Subcutaneous abdominal adipose tissue (tissue), 5 donors: ENCODE measurements around the gene SFTPB.
"Not testable (repeated sequence)": the region's sequence is repeated elsewhere in the genome, so short reads cannot be mapped to it uniquely, and the experiment has no call there.

Source experiments
- H3K27ac ChIP-seq: one replicate; pipeline ENCODE4 v1.7.0; 2013; ENCODE audit warnings: low read depth, mild to moderate bottlenecking, inconsistent platforms, low read length, moderate library complexity
- H3K27me3 ChIP-seq, 5 donors: one replicate each; pipeline ENCODE4 v1.7.0; 2013; ENCODE audit warnings: low read length in 5 of 5, inconsistent platforms in 1 of 5; ENCODE audit not compliant: control insufficient read depth in 5 of 5, insufficient read depth in 4 of 5
- H3K36me3 ChIP-seq, 5 donors: one replicate each; pipeline ENCODE4 v1.7.0; 2013; ENCODE audit warnings: low read length in 5 of 5; ENCODE audit not compliant: control insufficient read depth in 5 of 5, insufficient read depth in 5 of 5
- H3K4me1 ChIP-seq, 5 donors: one replicate each; pipeline ENCODE4 v1.7.0; 2013; ENCODE audit warnings: low read length in 5 of 5, mild to moderate bottlenecking in 3 of 5, moderate library complexity in 1 of 5; ENCODE audit not compliant: control insufficient read depth in 5 of 5, insufficient read depth in 5 of 5
- H3K4me3 ChIP-seq, 5 donors: one replicate each; pipeline ENCODE4 v1.7.0; 2013; ENCODE audit warnings: low read length in 5 of 5, low read depth in 1 of 5
- H3K9ac ChIP-seq, 5 donors: one replicate each; pipeline ENCODE4 v1.7.0; 2013; ENCODE audit warnings: low read length in 5 of 5, mild to moderate bottlenecking in 4 of 5, moderate library complexity in 3 of 5
- H3K9me3 ChIP-seq, 5 donors: one replicate each; pipeline ENCODE4 v1.7.0; 2013; ENCODE audit warnings: low read length in 5 of 5; ENCODE audit not compliant: control insufficient read depth in 5 of 5
- donor health status: healthy.
- donor health status: healthy.
- donor health status: healthy.
- donor health status: healthy.
- donor health status: healthy.

SFTPB gene

DNA sequence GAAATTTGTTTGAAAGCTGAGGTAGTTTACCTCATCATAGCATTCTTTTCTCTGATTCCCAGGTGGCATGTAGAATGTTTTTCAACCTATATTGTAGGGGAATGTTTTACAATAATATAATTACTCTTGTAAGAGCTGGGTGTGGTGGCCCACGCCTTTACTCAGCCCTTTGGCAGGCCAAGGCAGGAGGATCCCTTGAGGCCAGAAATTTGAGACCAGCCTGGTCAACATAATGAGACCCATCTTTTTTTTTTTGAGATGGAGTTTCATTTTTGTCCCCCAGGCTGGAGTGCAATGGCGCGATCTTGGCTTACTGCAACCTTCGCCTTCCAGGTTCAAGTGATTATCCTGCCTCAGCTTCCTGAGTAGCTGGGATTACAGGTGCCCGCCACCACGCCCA lies 48.4 kb downstream of the SFTPB start:
- Histone ChIP-seq H3K4me1 (peaks cover 6 to 23% (median 17%) of the 10 kb centered on the region in 5 donors), H3K27ac (no peak overlapping the region), H3K9ac (no peak overlapping the region), H3K4me3 (no peak overlapping the region), H3K27me3 (no peaks in the 10 kb centered on the region), H3K36me3 (peaks cover 21 to 50% (median 40%) of the 10 kb centered on the region in 5 donors), H3K9me3 (no peaks in the 10 kb centered on the region)

GRCh38 chr2:85617723-85618122 lies 50.3 kb downstream of the SFTPB start:
- not testable (repeated sequence) for H3K27ac ChIP-seq, H3K27me3 ChIP-seq, H3K9me3 ChIP-seq
- H3K36me3 ChIP-seq, result peaks cover 18 to 34% (median 23%) of the 10 kb centered on the region in 5 donors
- H3K4me3 ChIP-seq, result peak overlapping the region in 2 of 5 donors; percentile 81 to 90
- H3K4me1 ChIP-seq, result peaks cover 6 to 23% (median 17%) of the 10 kb centered on the region in 5 donors
- peak overlapping the region in 3 of 5 donors; percentile 19 to 84 (median 41) for H3K9ac ChIP-seq

GRCh38 chr2:85615413-85615728 lies 52.6 kb downstream of the SFTPB start:
- H3K27me3 ChIP-seq, result no peaks in the 10 kb centered on the region
- no peak overlapping the region for H3K9ac ChIP-seq
- no peaks in the 10 kb centered on the region for H3K9me3 ChIP-seq
- peaks cover 6 to 41% (median 31%) of the 10 kb centered on the region in 5 donors for H3K4me1 ChIP-seq
- H3K4me3 ChIP-seq, result peak overlapping the region in 2 of 5 donors; percentile 40 to 90
- H3K27ac ChIP-seq, result peak overlapping the region; percentile 80
- H3K36me3 ChIP-seq, result peaks cover 3 to 14% (median 9%) of the 10 kb centered on the region in 5 donors

DNA sequence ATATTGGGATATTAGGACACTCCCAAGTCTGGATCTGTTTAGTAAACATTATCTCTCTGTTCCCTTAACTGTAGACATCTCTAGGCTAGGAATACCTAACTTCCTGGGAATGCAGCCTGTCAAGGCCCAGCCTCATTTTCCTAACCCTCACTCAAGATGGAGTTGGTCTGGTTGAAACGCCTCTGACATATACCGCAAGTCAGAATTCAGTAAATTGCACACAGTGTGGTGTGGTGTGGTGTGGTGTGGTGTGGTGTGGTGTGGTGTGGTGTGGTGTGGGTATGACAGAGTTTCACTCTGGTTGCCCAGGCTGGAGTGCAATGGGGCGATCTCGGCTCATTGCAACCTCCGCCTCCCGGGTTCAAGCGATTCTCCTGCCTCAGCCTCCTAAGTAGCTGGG lies 53.2 kb downstream of the SFTPB start:
- H3K4me1 ChIP-seq, result peaks cover 6 to 44% (median 35%) of the 10 kb centered on the region in 5 donors
- not testable (repeated sequence) for H3K27ac ChIP-seq, H3K27me3 ChIP-seq, H3K36me3 ChIP-seq, H3K9me3 ChIP-seq, H3K9ac ChIP-seq, H3K4me3 ChIP-seq

DNA sequence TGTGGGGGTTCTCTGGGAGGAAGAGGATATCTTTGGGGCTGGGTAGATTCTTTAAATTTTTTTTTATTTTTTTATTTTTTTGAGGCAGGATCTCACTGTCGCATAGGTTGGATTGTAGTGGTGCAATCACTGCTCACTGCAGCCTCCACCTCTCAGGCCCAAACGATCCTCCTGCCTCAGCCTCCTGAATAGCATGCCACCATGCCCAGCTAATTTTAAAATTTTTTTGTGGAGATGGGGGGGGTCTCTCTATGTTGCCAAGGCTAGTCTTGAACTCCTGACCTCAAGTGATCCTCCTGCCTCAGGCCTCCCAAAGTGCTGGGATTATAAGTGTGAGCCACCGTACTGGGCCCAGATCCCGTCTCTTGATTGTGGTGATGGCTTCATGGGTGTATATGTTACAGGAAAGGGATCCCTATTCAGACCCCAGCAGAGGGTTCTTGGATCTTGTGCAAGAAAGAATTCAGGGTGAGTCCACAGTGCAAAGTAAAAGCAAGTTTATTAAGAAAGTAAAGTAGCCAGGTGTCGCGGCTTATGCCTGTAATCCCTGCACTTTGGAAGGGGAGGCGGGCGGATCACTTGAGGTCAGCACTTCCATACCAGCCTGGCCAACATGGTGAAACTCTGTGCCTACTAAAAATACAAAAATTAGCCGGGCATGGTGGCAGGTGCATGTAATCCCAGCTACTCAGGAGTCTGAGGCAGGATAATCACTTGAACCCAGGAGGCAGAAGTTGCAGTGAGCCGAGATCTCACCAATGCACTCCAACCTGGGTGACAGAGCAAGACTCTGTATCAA lies 54.1 kb downstream of the SFTPB start:
- Histone ChIP-seq H3K4me1 (peaks cover 6 to 44% (median 41%) of the 10 kb centered on the region in 5 donors), H3K36me3 (peaks cover 0 to 8% (median 6%) of the 10 kb centered on the region in 5 donors), H3K27me3 (no peaks in the 10 kb centered on the region), H3K9ac (no peak overlapping the region), H3K4me3 (no peak overlapping the region), H3K27ac (no peak overlapping the region), H3K9me3 (no peaks in the 10 kb centered on the region)

DNA sequence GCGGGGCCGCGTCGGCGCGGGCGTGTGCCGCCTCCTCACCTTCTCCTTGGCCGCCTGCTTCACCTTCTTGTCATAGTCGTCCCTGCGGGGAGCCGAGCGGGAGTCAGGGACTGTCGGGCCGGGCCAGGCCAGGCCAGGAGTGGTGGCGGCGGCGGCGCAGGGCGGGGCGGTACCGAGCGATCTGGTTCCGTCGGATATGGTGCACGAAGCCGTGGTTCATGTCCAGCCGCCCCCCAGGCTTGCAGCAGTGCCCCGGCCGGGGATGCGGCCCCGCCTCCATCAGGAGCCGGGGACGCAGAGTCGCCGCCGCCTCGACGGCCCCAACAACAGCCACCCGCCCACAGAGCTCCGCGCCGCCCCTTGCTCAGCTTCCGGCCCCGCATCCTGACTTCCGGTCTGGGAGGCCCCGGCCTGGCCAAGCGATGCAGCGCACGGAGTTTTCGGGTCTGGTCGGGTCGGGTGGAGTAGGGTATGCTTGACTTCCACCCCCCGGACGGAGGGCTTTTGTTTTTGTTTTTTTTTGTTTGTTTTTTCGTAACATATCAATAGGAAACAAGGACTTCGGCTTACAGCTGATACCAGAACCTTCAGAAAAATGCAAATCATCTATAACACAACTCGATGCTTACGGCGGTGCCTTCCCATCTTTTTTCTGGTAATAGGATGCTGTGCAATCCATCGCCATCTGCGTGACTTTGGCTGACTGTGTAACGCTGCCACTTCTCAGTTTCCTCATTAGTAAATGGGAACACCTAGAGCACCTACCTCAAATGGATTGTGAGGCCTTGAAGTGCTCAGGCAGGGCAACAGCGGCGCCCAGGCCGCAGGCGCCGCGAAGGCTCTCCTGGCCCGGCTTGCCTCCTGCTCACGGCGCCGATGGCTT lies 56.1 kb downstream of the SFTPB start, which contains the start of gene C2orf68:
TSS of gene C2orf68 (minus strand) at position 362 of the 883 bp plus-strand sequence. CDS start at position 280, 82 bp downstream.
- Histone ChIP-seq H3K36me3 (peaks cover 0 to 23% (median 20%) of the 10 kb centered on the region in 5 donors), H3K9ac (peak within 1 kb of the TSS; percentile 77 to 94 (median 88)), H3K4me1 (peaks cover 0 to 43% (median 32%) of the 10 kb centered on the region in 5 donors), H3K27me3 (no peaks in the 10 kb centered on the region), H3K9me3 (no peaks in the 10 kb centered on the region), H3K4me3 (peak within 1 kb of the TSS; percentile 82 to 92 (median 88)), H3K27ac (peak within 1 kb of the TSS; percentile 67)

DNA sequence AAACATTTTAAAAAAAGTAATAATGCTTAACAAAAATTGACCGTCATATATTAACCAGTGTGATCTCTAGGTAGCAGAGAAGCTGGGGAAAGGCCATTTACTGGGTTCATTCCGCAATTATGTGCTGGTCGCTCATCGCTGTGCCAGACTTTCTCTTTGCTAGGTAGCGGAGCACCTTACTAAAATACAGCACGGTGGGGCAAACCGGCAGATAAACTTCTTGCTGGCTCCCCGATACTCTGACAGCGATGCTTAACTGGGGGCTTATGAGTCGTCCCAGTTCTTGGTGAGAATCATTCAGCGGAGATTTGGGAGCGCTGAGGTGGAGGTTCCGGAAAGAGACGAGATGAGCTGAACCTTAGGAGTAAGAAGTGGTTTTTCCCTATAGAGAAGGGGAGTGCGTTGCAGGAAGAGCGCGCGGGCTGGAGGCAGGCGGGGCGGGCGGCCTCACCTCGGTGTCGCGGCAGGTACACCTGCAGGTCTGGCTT lies 56.7 kb downstream of the SFTPB start:
- Histone ChIP-seq H3K4me3 (peak overlapping the region; percentile 82 to 92 (median 88)), H3K9ac (peak overlapping the region; percentile 56 to 94 (median 88)), H3K36me3 (peaks cover 0 to 25% (median 20%) of the 10 kb centered on the region in 5 donors), H3K4me1 (peaks cover 0 to 40% (median 27%) of the 10 kb centered on the region in 5 donors), H3K9me3 (no peaks in the 10 kb centered on the region), H3K27me3 (no peaks in the 10 kb centered on the region), H3K27ac (peak overlapping the region; percentile 67)
